Fibroblast of mammary gland (primary cell): ENCODE measurements around the gene PLAAT4.

ENCODE experiments used
- DNase-seq: peaks from one replicate; pipeline ENCODE4 v3.0.0-alpha.2; 2010; ENCODE audit warnings: low read depth
- H3K4me3 ChIP-seq: 2 replicates; pipeline ENCODE4 v1.5.1; 2011; ENCODE audit warnings: low read depth, mild to moderate bottlenecking, low read length, moderate library complexity; ENCODE audit not compliant: control insufficient read depth
- TF ChIP-seq, protein P1 (sequence below): conservative IDR thresholded peaks from 2 replicates; pipeline ENCODE4 v1.5.1; 2011; ENCODE audit warnings: low read depth, low read length, inconsistent platforms; ENCODE audit not compliant: control insufficient read depth, insufficient read depth

PLAAT4 gene

GRCh38 chr11:63508745-63509144 is 27.9 kb upstream of the PLAAT4 start:
- H3K4me3 ChIP-seq = no peak overlapping the region
- TF ChIP-seq, protein P1, sequence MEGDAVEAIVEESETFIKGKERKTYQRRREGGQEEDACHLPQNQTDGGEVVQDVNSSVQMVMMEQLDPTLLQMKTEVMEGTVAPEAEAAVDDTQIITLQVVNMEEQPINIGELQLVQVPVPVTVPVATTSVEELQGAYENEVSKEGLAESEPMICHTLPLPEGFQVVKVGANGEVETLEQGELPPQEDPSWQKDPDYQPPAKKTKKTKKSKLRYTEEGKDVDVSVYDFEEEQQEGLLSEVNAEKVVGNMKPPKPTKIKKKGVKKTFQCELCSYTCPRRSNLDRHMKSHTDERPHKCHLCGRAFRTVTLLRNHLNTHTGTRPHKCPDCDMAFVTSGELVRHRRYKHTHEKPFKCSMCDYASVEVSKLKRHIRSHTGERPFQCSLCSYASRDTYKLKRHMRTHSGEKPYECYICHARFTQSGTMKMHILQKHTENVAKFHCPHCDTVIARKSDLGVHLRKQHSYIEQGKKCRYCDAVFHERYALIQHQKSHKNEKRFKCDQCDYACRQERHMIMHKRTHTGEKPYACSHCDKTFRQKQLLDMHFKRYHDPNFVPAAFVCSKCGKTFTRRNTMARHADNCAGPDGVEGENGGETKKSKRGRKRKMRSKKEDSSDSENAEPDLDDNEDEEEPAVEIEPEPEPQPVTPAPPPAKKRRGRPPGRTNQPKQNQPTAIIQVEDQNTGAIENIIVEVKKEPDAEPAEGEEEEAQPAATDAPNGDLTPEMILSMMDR = no peak
- no peak for DNase-seq

DNA sequence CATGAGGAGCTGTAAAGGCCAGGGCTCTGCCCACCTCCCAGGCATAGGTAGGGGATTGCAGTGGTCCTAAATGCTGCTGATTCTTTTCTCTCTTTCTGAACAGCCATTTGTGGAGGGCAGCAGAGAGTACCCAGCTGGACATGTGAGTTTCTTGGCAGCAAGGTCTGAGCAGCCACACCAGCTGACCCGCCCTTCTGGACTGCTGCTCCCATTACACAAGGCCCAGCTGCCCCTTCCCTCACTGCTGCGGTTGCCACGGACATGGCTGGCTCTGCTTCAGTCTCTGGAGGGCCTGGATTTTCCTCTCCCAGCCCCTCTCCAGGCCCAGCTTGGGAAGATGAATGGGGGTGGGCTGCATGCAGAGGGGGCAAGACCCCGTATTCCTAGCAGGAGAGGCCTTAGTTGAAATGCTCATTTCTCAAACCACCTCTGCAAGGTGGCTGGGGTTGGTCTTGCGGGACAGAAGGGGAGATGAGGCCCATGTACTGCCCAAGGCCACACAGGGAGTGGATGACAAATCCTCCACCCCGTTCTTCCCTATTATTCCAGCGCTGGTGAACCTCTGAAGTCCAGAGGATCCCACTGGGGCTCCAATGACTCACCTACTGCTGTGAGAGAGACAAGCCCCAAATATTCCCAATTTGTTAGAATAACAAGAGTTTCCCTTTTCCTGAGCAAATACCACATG is 26.1 kb upstream of the PLAAT4 start:
- no peak overlapping the region for H3K4me3 ChIP-seq
- TF ChIP-seq, protein P1 = no peak
- DNase-seq = peak; percentile 94

- DNase-seq = no peak
Measured at GRCh38 chr11:63511048-63511748, 25.4 kb upstream of the PLAAT4 start.

GRCh38 chr11:63512816-63513215 is 23.8 kb upstream of the PLAAT4 start:
- TF ChIP-seq, protein P1 = no peak
- H3K4me3 ChIP-seq = no peak overlapping the region
- no peak for DNase-seq

More at GRCh38 chr11:63511048-63511748, 25.4 kb upstream of the PLAAT4 start:
- H3K4me3 ChIP-seq = no peak overlapping the region
- TF ChIP-seq, protein P1 = no peak

- H3K4me3 ChIP-seq = no peak overlapping the region
- DNase-seq = no peak
- TF ChIP-seq, protein P1 = no peak
Measured at GRCh38 chr11:63516109-63516508, 20.5 kb upstream of the PLAAT4 start.

GRCh38 chr11:63517156-63517555 is 19.5 kb upstream of the PLAAT4 start:
- H3K4me3 ChIP-seq = no peak overlapping the region
- TF ChIP-seq, protein P1 = no peak

More at GRCh38 chr11:63517156-63517555, 19.5 kb upstream of the PLAAT4 start:
- no peak for DNase-seq
